SW480 (cell line): ENCODE measurements around the gene AKT2.
A peak's percentile ranks its signal among the peaks of the same experiment; 100 is the strongest.

Experiments used
- DNase-seq: peaks from one replicate; pipeline ENCODE4 v3.0.0-alpha.2; 2016; ENCODE audit warnings: low spot score

Gene AKT2

DNA sequence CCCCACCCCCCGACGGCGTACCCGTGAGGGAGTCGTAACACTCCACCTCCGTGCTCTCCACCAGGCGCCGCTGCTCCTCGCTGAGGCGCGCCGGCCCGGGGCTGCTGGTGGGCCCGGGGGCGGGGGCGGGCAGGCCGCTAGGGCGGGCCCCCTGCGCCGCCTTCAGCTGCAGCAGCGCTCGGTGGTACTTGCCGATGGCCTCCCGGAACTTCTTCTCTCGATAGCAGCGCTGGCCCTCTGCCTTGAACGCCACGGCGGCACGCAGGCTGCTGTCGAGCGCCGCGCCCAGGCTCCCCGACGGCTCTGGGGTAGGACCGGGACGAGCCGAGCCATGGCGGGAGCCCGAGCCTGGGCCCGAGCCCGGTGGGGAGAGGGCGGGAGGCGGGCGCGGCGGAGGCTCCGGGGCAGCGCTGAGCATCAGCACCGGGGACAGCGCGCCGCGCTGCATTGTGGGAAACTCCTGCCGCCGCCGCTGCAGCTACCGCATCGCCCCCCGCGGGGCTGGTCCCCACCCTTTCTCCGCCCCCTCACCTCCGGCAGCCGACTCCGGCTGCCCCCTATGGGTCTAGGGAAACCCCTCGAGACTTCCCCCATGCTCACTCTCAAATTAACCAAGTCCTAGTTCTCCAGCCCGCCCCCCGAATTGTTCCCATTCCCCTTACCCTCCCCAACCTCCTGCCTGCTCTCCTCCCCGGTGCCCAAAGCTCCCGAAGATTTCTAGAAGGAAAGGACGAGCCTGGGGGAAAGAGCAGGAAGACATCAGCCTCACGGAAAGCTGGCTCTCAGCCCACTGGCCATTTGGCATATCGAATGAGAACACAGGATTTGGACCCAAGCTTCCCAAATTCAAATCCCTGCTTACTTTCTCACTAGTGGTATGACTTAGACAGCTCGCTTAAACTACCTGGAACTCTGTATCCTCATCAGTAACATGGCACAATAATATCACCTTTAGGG, 66.9 kb downstream of the AKT2 start, which contains the start of gene TTC9B:
TSS of gene TTC9B (minus strand) at position 451 of the 957 bp plus-strand sequence. CDS start at position 448, 3 bp downstream.
- no peak for DNase-seq

DNA sequence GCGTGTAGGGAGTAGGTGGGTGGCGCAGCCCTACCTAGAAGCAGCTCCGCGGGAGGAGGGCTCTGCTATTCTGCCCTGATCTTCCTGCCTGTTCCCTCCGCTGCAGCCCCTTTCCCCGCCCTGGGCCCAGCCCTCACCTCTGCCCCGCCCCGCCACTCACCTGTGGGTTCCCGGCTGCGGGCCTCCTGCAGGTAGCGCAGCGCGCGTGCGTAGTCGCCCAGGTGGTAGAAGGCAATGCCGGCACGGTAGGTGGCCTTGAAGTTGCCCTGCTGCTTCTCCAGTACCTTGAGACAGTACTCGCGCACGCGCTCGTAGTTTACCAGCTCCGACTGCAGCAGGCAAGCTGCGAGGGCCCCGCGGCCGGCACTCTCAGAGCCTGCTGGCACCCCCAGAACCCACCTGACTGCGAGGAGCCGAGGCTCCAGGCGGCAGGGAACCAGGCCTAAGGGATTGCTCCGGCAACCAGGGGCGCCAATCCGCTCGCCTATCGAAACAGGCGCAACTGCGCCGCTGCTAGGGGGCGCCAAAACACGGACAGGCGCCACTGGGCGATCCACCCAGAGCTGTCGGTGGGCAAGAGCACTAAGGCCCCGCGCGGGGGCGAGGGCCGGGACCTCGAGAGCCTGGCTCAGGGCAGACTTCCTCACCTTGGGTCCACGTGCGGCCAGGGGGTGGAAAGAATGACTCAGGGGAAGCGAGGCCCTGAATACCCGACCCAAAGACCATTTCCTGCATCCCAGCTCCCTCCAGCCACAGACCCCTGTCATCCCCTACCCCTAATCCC, 67.9 kb downstream of the AKT2 start:
- DNase-seq, result peak; percentile 87

DNA sequence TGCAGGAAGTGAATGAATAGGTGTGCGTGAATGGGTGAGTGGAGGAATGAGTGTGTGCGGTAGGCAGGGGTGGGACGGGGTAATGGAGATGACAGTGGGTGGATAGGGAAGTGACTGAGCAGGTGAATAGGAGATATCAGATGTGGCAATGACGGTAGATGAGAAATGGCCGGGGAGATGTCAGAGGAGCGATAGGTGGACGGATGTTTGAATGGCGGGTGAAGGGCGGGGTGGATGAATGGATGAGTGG, 68.4 kb downstream of the AKT2 start:
- DNase-seq, result no peak

DNA sequence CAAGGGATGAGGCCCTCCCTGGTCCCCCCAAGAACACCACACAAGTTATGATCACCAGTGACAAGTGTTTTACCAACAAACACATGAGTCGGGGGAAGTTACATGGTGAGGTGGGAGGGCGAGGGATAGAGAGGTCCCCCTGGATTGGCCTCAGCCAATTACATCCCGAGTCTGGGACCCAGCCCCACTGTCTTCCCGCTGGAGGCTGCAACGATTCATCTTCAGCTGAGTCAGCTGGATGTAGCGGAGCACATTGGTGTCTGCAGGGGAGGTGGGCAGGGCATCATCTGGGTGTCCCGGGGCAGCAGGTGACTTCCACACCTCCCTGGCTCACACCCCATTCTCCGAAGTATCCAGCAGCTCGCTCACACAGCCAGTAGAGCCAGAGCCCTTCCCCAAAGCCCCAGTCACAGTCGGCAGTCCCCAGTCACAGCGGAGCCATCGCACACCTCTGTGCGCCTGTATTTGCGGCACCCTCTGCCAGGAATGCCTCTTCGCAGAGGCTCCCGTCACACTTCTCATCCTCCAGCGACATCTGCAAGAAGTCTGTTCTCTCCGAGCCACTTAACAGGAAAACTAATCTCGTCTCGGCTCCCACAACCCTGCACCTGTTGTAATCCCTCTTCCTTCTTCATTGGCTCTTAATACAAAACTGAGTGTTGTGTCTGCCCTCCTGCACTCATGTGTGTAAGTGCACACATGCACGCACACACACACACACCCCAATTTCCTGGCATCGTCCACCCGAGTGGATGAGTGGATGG, 69.0 kb downstream of the AKT2 start:
- DNase-seq, result no peak

DNA sequence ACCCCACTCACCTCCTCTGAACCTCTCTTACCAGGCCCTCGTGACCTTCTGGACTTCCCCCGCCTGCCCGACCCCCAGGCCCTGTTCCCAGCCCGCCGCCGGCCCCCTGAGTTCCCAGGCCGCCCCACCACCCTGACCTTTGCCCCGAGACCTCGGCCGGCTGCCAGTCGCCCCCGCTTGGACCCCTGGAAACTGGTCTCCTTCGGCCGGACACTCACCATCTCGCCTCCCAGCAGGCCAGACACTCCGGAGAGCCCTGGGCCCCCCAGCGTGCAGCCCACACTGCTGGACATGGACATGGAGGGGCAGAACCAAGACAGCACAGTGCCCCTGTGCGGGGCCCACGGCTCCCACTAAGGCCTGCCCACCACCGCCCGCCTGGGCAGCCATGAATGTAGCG, 70.2 kb downstream of the AKT2 start:
- no peak for DNase-seq

DNA sequence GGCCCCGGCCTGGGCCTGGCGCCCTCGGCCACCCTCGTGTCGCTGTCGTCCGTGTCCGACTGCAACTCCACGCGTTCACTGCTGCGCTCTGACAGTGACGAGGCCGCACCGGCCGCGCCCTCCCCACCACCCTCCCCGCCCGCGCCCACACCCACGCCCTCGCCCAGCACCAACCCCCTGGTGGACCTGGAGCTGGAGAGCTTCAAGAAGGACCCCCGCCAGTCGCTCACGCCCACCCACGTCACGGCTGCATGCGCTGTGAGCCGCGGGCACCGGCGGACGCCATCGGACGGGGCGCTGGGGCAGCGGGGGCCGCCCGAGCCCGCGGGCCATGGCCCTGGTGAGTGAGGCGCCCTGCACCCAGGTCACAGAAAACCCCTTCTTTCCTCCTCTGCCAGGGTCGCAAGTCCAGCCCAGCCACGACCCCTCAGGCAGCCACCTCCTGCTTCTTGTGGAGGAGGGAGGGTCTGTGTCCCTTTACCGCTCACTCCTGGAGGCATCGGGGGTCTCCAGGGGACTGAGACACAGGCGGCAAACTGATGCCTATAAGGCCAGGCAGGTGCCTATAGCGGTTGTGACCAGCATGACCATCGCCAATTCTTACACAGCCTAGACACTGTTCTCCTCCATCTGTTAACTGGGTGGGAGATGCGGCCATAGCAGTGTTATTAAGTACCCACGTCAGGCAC, 71.1 kb downstream of the AKT2 start:
- DNase-seq, result no peak

DNA sequence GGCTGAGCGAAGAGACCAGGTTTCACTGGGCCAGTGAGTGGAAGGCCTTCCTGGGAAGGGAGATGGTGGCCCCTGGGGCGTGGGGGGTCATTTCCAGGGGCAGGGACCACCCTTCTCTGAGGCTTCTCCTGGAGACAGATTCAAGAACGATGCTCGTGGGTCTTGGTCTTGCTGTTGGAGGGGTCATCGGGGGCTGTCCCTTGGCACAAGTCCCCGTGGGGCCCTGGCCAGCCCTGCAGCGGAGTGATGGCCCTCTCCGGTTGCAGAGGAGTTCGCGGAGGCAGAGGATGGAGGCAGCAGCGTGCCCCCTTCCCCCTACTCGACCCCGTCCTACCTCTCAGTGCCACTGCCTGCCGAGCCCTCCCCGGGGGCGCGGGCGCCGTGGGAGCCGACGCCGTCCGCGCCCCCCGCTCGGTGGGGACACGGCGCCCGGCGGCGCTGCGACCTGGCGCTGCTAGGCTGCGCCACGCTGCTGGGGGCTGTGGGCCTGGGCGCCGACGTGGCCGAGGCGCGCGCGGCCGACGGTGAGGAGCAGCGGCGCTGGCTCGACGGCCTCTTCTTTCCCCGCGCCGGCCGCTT, 71.8 kb downstream of the AKT2 start:
- DNase-seq, result no peak

DNA sequence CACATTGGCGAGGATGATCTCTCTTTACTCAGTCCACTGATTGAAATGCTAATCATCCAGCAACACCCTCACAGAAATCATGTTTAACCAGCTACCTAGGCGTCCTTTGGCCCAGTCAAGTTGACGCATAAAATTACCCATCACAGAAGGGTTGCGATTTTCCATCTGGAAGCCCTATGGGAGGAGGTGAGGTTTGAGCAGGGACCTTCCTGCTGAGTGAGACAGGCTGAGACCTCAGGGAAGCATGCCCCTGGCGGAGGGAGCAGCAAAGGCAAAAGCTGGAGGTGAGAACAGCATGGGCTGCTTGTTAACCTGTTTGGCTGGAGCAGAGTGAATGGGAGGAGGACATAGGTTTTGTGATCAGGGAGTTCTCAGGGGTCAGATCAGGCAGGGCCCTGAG, 74.3 kb downstream of the AKT2 start:
- DNase-seq, result no peak

DNA sequence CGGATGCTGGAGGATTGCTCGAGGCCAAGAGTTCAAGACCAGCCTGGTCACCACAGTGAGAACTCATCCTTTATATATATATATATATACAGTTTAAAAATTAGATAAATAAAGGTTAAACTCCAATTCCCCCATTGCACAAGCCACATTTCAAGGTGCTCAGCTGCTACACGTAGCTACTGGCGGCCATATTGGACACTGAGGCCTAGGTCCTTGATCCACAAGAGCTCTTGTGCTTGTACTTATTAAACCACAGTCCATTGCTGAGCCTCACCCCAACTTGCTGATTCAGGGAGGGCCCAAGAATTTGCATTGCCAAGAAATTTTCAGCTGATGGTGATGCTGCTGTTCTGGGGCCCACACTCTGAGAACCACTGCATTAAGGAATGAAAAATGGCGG, 76.5 kb downstream of the AKT2 start:
- no peak for DNase-seq

DNA sequence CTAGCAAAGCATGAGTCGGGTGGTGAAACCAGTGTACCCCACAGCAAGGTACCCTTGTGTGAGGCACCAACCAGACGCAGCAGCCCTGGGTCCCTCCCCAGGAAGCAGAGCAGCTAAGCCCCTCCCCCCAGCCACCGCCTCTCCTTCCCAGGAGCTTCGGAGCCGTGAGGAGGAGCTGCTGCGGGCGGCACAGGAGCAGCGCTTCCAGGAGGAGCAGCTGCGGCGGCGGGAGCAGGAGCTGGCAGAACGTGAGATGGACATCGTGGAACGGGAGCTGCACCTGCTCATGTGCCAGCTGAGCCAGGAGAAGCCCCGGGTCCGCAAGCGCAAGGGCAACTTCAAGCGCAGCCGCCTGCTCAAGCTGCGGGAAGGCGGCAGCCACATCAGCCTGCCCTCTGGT, 79.4 kb downstream of the AKT2 start:
- DNase-seq, result no peak

DNA sequence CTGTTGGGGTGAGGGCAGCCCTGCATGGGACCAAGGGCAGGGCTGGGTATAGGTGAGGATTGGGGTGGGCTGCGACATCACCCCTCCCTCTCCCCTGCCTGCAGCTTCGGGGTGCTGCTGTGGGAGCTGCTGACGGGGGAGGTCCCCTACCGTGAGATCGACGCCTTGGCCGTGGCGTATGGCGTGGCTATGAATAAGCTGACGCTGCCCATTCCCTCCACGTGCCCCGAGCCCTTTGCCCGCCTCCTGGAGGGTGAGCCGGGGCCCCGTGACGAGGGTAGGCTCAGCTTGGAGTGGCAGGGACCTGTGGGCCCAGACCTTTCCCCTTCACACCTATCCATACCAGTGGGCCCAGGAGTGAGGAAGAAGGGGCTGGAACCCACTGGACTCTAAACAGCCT, 80.8 kb downstream of the AKT2 start:
- no peak for DNase-seq

DNA sequence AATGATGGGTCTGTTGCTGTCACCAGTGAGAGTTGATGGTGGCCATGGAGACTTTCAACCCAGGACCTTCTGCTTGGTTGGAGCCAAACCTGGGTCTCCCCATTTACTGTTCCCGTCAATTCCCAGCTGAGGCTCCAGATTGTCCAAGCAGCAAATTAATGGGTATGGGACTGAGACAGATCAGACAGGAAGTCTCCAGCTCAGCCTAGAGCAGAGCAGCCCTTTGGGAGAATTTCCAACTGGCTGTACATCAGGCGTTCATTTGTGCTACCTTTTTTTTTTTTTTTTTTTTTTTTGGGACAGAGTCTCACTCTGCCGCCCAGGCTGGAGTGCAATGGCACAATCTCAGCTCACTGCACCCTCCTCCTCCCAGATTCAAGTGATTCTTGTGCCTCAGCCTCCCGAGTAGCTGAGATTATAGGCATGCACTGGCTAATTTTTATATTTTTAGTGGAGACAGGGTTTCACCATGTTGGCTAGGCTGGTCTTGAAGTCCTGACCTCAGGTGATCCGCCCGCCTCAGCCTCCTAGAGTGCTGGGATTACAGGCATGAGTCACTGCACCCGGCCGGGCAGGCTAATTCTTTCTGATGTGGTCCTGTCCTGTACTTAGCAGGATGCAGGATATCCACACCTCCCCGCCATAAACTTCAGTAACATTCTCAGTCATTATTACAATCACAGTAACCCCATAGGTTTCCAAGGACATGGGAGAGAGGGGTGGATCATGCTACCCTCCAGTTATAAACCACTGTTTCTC, 84.6 kb downstream of the AKT2 start:
- peak; percentile 89 for DNase-seq

DNA sequence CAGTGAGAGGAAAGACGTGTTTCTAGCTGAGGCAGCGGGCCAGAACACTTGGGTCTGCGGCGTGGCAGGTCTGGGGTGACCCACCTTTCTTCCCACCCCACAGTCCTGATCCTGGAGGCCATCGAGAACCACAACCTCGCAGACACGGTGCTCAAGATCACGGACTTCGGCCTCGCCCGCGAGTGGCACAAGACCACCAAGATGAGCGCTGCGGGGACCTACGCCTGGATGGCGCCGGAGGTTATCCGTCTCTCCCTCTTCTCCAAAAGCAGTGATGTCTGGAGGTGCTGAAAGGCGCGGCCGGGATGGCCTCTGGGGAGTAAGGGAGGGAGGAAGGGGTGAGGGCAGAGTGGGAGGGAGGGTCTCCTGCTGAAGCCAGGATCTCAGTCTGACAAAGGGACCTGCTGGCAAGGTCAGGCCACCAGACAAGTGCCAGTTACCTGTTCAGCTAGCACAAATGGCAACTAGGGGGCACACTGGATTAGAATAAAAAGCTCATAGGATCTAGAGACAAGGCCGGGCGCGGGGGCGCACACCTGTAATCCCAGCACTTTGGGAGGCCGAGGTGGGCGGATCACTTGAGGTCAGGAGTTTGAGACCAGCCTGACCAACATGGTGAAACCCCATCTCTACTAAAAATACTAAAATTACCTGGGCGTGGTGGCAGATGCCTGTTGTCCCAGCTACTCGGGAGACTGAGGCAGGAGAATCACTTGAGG, 86.7 kb downstream of the AKT2 start:
- DNase-seq, result no peak

DNA sequence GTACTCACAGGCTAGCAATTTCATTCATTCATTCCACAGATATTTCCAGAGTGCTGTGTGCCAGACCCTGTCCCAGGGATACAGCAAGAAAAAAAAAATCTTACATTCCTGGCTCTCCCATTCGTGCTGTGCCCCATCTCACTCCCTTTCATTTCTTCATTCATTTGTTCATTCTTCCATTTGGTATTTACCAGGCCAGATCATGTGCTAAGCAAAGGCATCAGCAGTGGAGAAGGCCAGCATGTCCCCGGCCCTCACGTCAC, 91.6 kb downstream of the AKT2 start:
- DNase-seq, result no peak

DNA sequence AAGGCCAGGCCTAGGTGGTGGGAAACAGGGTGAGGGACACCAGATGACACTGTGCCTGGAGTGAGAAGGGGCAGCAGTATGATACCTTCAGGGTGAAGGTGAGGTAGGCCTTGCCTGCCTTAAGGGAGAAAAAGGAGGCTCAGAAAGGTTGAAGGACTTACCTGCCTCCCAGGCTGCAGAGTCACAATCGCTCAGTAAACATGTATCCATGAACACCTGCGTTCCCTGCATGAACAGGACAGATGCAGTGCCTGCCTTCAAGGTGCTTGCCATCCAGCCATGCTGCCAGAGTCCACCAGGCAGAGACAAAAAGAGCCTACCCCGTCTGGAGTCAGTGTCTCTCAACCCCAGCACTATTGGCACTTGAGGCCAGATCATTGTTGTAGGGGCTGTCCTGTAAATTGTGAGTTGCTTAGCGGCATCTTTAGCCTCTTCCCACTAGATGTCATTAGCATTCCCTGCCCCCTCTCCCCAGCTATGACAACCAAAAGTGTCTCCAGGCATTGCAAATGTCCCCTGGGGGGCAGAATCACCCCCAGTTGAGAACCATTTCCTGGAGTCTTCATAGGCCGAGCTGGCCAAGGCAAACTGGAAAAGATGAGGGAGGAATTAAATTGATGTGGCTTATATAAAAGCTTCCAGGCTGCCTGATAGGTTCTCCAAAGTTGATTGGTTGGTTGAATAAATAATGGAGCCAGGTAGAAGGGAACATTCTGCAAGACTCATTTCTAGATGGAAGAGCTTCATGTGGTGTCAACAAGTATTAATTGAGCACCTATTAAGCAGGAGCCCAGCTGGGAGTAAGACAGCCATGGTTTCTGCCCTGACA, 92.2 kb downstream of the AKT2 start:
- no peak for DNase-seq

DNA sequence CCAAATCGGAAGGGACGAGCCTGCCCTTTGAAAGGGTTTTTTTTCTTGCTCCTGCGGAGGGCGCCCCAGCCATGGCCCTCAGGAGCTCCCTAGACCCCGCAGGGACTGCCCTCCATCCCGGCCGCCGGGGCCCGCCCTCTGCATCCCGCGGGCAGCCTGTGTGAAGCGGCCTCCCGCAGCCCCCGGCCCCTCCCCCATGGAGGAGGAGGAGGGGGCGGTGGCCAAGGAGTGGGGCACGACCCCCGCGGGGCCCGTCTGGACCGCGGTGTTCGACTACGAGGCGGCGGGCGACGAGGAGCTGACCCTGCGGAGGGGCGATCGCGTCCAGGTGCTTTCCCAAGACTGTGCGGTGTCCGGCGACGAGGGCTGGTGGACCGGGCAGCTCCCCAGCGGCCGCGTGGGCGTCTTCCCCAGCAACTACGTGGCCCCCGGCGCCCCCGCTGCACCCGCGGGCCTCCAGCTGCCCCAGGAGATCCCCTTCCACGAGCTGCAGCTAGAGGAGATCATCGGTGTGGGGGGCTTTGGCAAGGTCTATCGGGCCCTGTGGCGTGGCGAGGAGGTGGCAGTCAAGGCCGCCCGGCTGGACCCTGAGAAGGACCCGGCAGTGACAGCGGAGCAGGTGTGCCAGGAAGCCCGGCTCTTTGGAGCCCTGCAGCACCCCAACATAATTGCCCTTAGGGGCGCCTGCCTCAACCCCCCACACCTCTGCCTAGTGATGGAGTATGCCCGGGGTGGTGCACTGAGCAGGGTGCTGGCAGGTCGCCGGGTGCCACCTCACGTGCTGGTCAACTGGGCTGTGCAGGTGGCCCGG, 93.1 kb downstream of the AKT2 start:
- peak; percentile 56 for DNase-seq

DNA sequence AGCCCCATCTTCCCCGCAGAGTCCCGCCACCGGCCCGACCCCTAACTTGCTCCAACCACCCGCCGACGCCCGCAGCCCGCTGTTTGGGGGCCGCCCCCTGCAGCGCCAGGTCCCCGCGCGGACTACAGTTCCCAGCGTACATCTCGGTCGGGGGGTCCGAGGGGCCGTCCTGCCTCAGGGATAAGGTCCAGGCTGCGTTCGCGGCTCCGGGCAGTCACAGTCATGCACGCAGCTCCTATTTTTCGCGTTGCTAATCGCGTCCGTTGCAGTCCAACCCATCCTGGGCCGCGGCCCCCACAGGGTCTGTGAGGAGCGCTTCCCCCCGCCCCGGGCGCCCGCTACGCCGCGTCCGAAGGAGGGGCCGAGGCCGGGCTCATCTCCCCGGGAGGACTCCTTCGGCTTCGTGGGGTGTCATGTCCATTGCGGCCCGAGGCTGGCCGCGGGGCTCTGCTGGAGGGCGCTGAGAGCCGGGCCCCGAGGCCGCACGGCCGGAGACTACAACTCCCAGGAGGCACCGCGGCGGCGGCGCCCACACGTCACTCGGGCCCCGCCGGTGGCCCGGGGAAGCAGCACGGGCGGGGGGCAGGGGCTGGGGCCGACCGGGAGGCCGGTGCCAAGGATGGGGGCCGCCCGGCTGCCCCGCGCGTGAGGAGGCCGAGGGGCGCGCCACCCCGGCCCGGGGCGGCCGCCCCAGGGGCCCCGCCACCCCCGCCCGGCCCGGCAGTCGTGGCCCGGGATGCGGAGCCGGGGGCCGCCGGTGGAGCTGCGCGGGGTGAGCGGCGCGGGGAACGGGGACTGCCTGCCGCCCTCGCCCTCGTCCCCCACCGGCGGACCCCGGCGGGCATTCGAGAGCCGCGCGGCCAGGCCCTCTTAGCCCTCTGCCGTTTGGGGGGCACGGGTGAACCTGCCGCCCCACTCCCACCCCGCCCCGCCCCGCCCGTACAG, 94.0 kb downstream of the AKT2 start, which contains the start of gene MAP3K10:
TSS of gene MAP3K10 (plus strand) at position 536 of the 945 bp plus-strand sequence. CDS start 606 bp downstream, outside the sequence.
- DNase-seq, result peak; percentile 76
